CD4-positive, alpha-beta T cell (primary cell): ENCODE data around the gene UGGT2. TPM values are rescaled to one million over a fixed set of nuclear protein-coding genes. Genes with fewer than 3 reads are reported as not detected.
"Not testable (repeated sequence)": the region's sequence is repeated elsewhere in the genome, so short reads cannot be mapped to it uniquely, and the experiment has no call there.

ENCODE experiments used
- ATAC-seq: fragments of 200-7000 bp; cut with Tn5 transposase; one replicate; pipeline ENCODE4 v1.10.0; 2022; ENCODE audit warnings: mild to moderate bottlenecking; ENCODE audit not compliant: poor library complexity
- CTCF ChIA-PET: fragments of 350-600 bp; sonication (Branson Sonifier 250); formaldehyde crosslinking; loops from one replicate; lab custom pipeline; 2021; ENCODE audit warnings: antibody characterized with exemption, inconsistent platforms; lab: Charles Lee
- POLR2A ChIA-PET: fragments of 350-600 bp; sonication (Branson Sonifier 250); formaldehyde crosslinking; loops from one replicate; lab custom pipeline; 2021; ENCODE audit warnings: antibody characterized with exemption, inconsistent platforms; lab: Charles Lee
- DNase-seq, 14 experiments: peaks; one replicate each; pipeline ENCODE4 v3.0.0-alpha.2; 2013 to 2020; ENCODE audit warnings: mixed read lengths in 2 of 14
- H3K27ac ChIP-seq, 2 donors: one replicate each; pipeline versions ENCODE4 v1.5.1 to v1.7.0; 2013; ENCODE audit warnings: low read length in 2 of 2, low read depth in 1 of 2, mild to moderate bottlenecking in 1 of 2
- H3K27me3 ChIP-seq, 2 experiments: 1 replicate in 1 of 2; 2 replicates in 1 of 2; pipeline versions ENCODE4 v1.6.1 to v1.7.0; 2013; ENCODE audit warnings: low read length in 2 of 2, control low read depth in 1 of 2, mild to moderate bottlenecking in 1 of 2, moderate library complexity in 1 of 2; ENCODE audit not compliant: insufficient read depth in 2 of 2, control insufficient read depth in 1 of 2
- H3K36me3 ChIP-seq: one replicate; pipeline ENCODE4 v1.6.1; 2013; ENCODE audit warnings: low read length, control low read depth; ENCODE audit not compliant: insufficient read depth
- H3K4me1 ChIP-seq: one replicate; pipeline ENCODE4 v1.6.1; 2013; ENCODE audit warnings: low read length, control low read depth; ENCODE audit not compliant: insufficient read depth
- H3K4me3 ChIP-seq: one replicate; pipeline ENCODE4 v1.5.1; 2013; ENCODE audit warnings: mild to moderate bottlenecking, low read length, moderate library complexity
- H3K9me3 ChIP-seq, 2 experiments: 1 replicate in 1 of 2; 2 replicates in 1 of 2; pipeline versions ENCODE4 v1.6.1 to v1.7.0; 2013; ENCODE audit warnings: low read length in 2 of 2, mild to moderate bottlenecking in 2 of 2, control low read depth in 1 of 2, moderate library complexity in 1 of 2; ENCODE audit not compliant: control insufficient read depth in 1 of 2, insufficient read depth in 1 of 2
- H3K27ac Mint-ChIP-seq: one replicate; pipeline ENCODE4 v1.8.0; 2020; ENCODE audit warnings: mixed read lengths
- H3K27me3 Mint-ChIP-seq: one replicate; pipeline ENCODE4 v1.8.0; 2021; ENCODE audit warnings: mixed read lengths
- H3K36me3 Mint-ChIP-seq: one replicate; pipeline ENCODE4 v1.8.0; 2021; ENCODE audit warnings: low read depth, mixed read lengths
- H3K4me1 Mint-ChIP-seq: one replicate; pipeline ENCODE4 v1.8.0; 2021; ENCODE audit warnings: low read depth, mixed read lengths
- H3K4me3 Mint-ChIP-seq: one replicate; pipeline ENCODE4 v1.8.0; 2020; ENCODE audit warnings: mild to moderate bottlenecking, mixed read lengths
- H3K9me3 Mint-ChIP-seq: one replicate; pipeline ENCODE4 v1.8.0; 2020; ENCODE audit warnings: mixed read lengths
- CTCF ChIP-seq: fragments of 200-600 bp; IDR thresholded peaks from one replicate; pipeline ENCODE4 v1.8.0; 2022; ENCODE audit warnings: antibody characterized with exemption, mild to moderate bottlenecking
- intact Hi-C, 2 experiments: fragments of 100-400 bp; cut with DNase I in 1 of 2; cut with micrococcal nuclease in 1 of 2; formaldehyde crosslinking; loops; one replicate each; pipeline versions ENCODE4 v1.15.1 to v1.9.0; 2023 to 2025; cut with DNase I, micrococcal nuclease
- total RNA-seq, 174 experiments: library from RNA in 2 of 174; stranded (reverse) in 2 of 174; gene quantifications; one replicate each; pipeline ENCODE4 v1.2.3 and lab custom pipeline; 2021 to 2026

Gene UGGT2
- total RNA-seq, 2 experiments from 2014 or later, result 0.38 TPM; not detected in 1

- H3K9me3 ChIP-seq, result peaks cover 0 to 13% of the 10 kb centered on the region in 2 experiments
- no peak overlapping the region for H3K27ac ChIP-seq
- H3K9me3 Mint-ChIP-seq, result peaks cover 5% of the 10 kb centered on the region
- no peaks in the 10 kb centered on the region for H3K36me3 ChIP-seq
- CTCF ChIA-PET, result no interaction called here
- no peak for TF ChIP-seq CTCF
- H3K27me3 Mint-ChIP-seq, result no peaks in the 10 kb centered on the region
- POLR2A ChIA-PET, result no interaction called here
- intact Hi-C loops, result no loop called here
- H3K4me1 ChIP-seq, result no peaks in the 10 kb centered on the region
- no peak overlapping the region for H3K4me3 ChIP-seq
- no peak overlapping the region for H3K4me3 Mint-ChIP-seq
- no peak overlapping the region for H3K27ac Mint-ChIP-seq
- DNase-seq (no peak), ATAC-seq (no peak)
- no peaks in the 10 kb centered on the region for H3K27me3 ChIP-seq
- H3K4me1 Mint-ChIP-seq, result no peaks in the 10 kb centered on the region
- H3K36me3 Mint-ChIP-seq, result no peaks in the 10 kb centered on the region
These were observed 115.4 kb downstream of the UGGT2 start for GRCh38 chr13:95937714-95938320.

- Mint-ChIP-seq H3K9me3 (peaks cover 10% of the 10 kb centered on the region), H3K36me3 (no peaks in the 10 kb centered on the region), H3K4me1 (no peaks in the 10 kb centered on the region), H3K27me3 (no peaks in the 10 kb centered on the region), H3K27ac (no peak overlapping the region), H3K4me3 (no peak overlapping the region)
- no peak overlapping the region for H3K4me3 ChIP-seq
- CTCF ChIA-PET, result no interaction called here
- no peaks in the 10 kb centered on the region for H3K36me3 ChIP-seq
- H3K9me3 ChIP-seq, result peaks cover 0 to 31% of the 10 kb centered on the region in 2 experiments
- H3K27ac ChIP-seq, result no peak overlapping the region
- no peaks in the 10 kb centered on the region for H3K27me3 ChIP-seq
- ATAC-seq, result no peak
- no peaks in the 10 kb centered on the region for H3K4me1 ChIP-seq
- TF ChIP-seq CTCF, result no peak
- DNase-seq, result no peak
- POLR2A ChIA-PET, result no interaction called here
- intact Hi-C loops, result no loop called here
These were observed 121.7 kb downstream of the UGGT2 start for GRCh38 chr13:95931300-95932025.

GRCh38 chr13:95929430-95929829 lies 123.8 kb downstream of the UGGT2 start:
- POLR2A ChIA-PET, result no interaction called here
- no peaks in the 10 kb centered on the region for H3K27me3 Mint-ChIP-seq
- ATAC-seq, result no peak
- no peaks in the 10 kb centered on the region for H3K4me1 Mint-ChIP-seq
- Histone ChIP-seq H3K4me1 (no peaks in the 10 kb centered on the region), H3K36me3 (no peaks in the 10 kb centered on the region), H3K27ac (no peak overlapping the region), H3K9me3 (peaks cover 0 to 28% of the 10 kb centered on the region in 2 experiments), H3K27me3 (no peaks in the 10 kb centered on the region), H3K4me3 (no peak overlapping the region)
- no peak for TF ChIP-seq CTCF
- no peak for DNase-seq
- CTCF ChIA-PET, result no interaction called here
- no peak overlapping the region for H3K4me3 Mint-ChIP-seq
- no peaks in the 10 kb centered on the region for H3K36me3 Mint-ChIP-seq
- no peak overlapping the region for H3K27ac Mint-ChIP-seq
- intact Hi-C loops, result no loop called here
- peaks cover 4% of the 10 kb centered on the region for H3K9me3 Mint-ChIP-seq

GRCh38 chr13:95928367-95928906 lies 124.8 kb downstream of the UGGT2 start:
- POLR2A ChIA-PET, H3K4me1 Mint-ChIP-seq, ATAC-seq, H3K27me3 ChIP-seq, H3K36me3 Mint-ChIP-seq, H3K27ac Mint-ChIP-seq, H3K4me3 Mint-ChIP-seq, H3K4me3 ChIP-seq, H3K36me3 ChIP-seq, CTCF ChIA-PET, H3K9me3 Mint-ChIP-seq, H3K27ac ChIP-seq, H3K27me3 Mint-ChIP-seq, intact Hi-C loops, DNase-seq, H3K4me1 ChIP-seq: not testable (repeated sequence)
- peaks cover 0 to 24% of the 10 kb centered on the region in 2 experiments for H3K9me3 ChIP-seq
